HL-60 (cell line): ENCODE results near the gene TRIM68.

Experiments used
- DNase-seq, 2 experiments: peaks; one replicate each; pipeline ENCODE4 v3.0.0-alpha.2; 2010 to 2020; ENCODE audit warnings: low read depth in 1 of 2, low spot score in 1 of 2
- H3K27ac ChIP-seq: fragments of 250-450 bp; sonication (Bioruptor Pico); replicated peaks from 2 replicates; pipeline ENCODE4 v1.5.1; 2020; ENCODE audit warnings: mild to moderate bottlenecking, moderate library complexity
- H3K27me3 ChIP-seq: fragments of 250-450 bp; sonication (Bioruptor Pico); 2 replicates; pipeline ENCODE4 v1.5.1; 2021; ENCODE audit warnings: mild to moderate bottlenecking, moderate library complexity; ENCODE audit not compliant: insufficient read depth, poor library complexity, severe bottlenecking
- H3K4me3 ChIP-seq: replicated peaks from 2 replicates; pipeline ENCODE4 v1.5.1; 2011; ENCODE audit warnings: mild to moderate bottlenecking, control low read depth, low read length; ENCODE audit not compliant: insufficient read depth
- CTCF ChIP-seq: IDR thresholded peaks from one replicate; pipeline ENCODE4 v1.5.1; 2011; ENCODE audit warnings: low read length, control low read depth, inconsistent platforms; ENCODE audit not compliant: insufficient read depth
- GABPA ChIP-seq: IDR thresholded peaks from 2 replicates; pipeline ENCODE4 v1.6.1; 2012; ENCODE audit warnings: low read depth
- POLR2AphosphoS5 ChIP-seq: IDR thresholded peaks from 2 replicates; pipeline ENCODE4 v1.6.1; 2012; ENCODE audit warnings: low read depth
- SPI1 ChIP-seq: IDR thresholded peaks from 2 replicates; pipeline ENCODE4 v1.6.1; 2012; ENCODE audit warnings: low read depth, mild to moderate bottlenecking, borderline replicate concordance
- TF ChIP-seq, protein P1 (sequence below): IDR thresholded peaks from 2 replicates; pipeline ENCODE4 v1.6.1; 2012; ENCODE audit warnings: low read depth; ENCODE audit not compliant: insufficient replicate concordance

The TRIM68 gene

GRCh38 chr11:4606231-4607015 lies 1.6 kb downstream of the TRIM68 start:
- no peak for DNase-seq
- TF ChIP-seq POLR2AphosphoS5: no peak
- Histone ChIP-seq H3K4me3 (no peak overlapping the region), H3K27ac (no peak overlapping the region), H3K27me3 (no peaks in the 10 kb centered on the region)

DNA sequence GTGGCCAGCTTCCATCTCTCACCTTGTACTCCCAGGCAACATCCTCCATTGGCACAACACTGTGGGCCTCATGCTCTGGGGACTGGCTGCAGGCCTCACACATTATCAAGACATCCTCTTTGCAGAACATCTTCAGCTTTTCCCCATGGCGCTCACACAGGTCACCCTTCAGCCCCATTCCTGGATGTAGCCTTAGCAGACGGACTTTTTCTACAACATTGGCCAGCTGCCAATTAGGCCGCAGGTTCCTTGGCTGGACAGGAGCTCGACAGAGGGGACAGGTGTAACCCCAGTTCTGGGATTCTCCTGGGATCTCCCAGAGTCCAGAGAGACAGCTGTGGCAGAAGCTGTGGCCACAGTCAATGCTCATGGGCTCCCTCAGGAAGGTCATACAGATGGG lies 3.0 kb downstream of the TRIM68 start:
- no peak for DNase-seq
- no peaks in the 10 kb centered on the region for H3K27me3 ChIP-seq
- TF ChIP-seq SPI1 (no peak), POLR2AphosphoS5 (no peak), CTCF (no peak), GABPA (no peak)
- TF ChIP-seq, protein P1, sequence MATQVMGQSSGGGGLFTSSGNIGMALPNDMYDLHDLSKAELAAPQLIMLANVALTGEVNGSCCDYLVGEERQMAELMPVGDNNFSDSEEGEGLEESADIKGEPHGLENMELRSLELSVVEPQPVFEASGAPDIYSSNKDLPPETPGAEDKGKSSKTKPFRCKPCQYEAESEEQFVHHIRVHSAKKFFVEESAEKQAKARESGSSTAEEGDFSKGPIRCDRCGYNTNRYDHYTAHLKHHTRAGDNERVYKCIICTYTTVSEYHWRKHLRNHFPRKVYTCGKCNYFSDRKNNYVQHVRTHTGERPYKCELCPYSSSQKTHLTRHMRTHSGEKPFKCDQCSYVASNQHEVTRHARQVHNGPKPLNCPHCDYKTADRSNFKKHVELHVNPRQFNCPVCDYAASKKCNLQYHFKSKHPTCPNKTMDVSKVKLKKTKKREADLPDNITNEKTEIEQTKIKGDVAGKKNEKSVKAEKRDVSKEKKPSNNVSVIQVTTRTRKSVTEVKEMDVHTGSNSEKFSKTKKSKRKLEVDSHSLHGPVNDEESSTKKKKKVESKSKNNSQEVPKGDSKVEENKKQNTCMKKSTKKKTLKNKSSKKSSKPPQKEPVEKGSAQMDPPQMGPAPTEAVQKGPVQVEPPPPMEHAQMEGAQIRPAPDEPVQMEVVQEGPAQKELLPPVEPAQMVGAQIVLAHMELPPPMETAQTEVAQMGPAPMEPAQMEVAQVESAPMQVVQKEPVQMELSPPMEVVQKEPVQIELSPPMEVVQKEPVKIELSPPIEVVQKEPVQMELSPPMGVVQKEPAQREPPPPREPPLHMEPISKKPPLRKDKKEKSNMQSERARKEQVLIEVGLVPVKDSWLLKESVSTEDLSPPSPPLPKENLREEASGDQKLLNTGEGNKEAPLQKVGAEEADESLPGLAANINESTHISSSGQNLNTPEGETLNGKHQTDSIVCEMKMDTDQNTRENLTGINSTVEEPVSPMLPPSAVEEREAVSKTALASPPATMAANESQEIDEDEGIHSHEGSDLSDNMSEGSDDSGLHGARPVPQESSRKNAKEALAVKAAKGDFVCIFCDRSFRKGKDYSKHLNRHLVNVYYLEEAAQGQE: no peak
- H3K4me3 ChIP-seq: no peak overlapping the region
- no peak overlapping the region for H3K27ac ChIP-seq

- H3K27me3 ChIP-seq: no peaks in the 10 kb centered on the region
- TF ChIP-seq GABPA (no peak), CTCF (no peak), SPI1 (no peak), POLR2AphosphoS5 (no peak)
- TF ChIP-seq, protein P1: no peak
- H3K27ac ChIP-seq: no peak within 1 kb of the TSS
- H3K4me3 ChIP-seq: no peak within 1 kb of the TSS
- DNase-seq: no peak
Observed at GRCh38 chr11:4593739-4594138, 14.3 kb downstream of the TRIM68 start, which contains the start of gene OR52I1. OR52I1 (plus strand) TSS chr11:4594039; CDS start chr11:4594039, 0 bp downstream.

GRCh38 chr11:4589017-4589416 lies 19.0 kb downstream of the TRIM68 start:
- TF ChIP-seq SPI1 (no peak), CTCF (no peak), GABPA (no peak), POLR2AphosphoS5 (no peak)
- TF ChIP-seq, protein P1: no peak
- H3K27ac ChIP-seq: no peak overlapping the region
- H3K4me3 ChIP-seq: no peak overlapping the region
- no peaks in the 10 kb centered on the region for H3K27me3 ChIP-seq
- no peak for DNase-seq
